Progenitor cell of endocrine pancreas (in vitro differentiated cells): ENCODE data around the gene VIPAS39. TPM values are rescaled to one million over a fixed set of nuclear protein-coding genes. Genes with fewer than 3 reads are reported as not detected.

Experiments
- DNase-seq: peaks from one replicate; pipeline ENCODE4 v3.0.0; 2021; ENCODE audit warnings: low spot score; ENCODE audit not compliant: unreplicated experiment
- H3K27ac Mint-ChIP-seq: 2 replicates; pipeline ENCODE4 v1.8.0; 2021; ENCODE audit warnings: mild to moderate bottlenecking, moderate library complexity, mixed read lengths
- H3K27me3 Mint-ChIP-seq: 2 replicates; pipeline ENCODE4 v1.8.0; 2021; ENCODE audit warnings: mixed read lengths
- H3K36me3 Mint-ChIP-seq: 2 replicates; pipeline ENCODE4 v1.8.0; 2022; ENCODE audit warnings: mixed read lengths; ENCODE audit not compliant: insufficient read depth
- H3K4me1 Mint-ChIP-seq: 2 replicates; pipeline ENCODE4 v1.8.0; 2021; ENCODE audit warnings: low read depth, mixed read lengths
- H3K4me3 Mint-ChIP-seq: 2 replicates; pipeline ENCODE4 v1.8.0; 2021; ENCODE audit warnings: low read depth, mild to moderate bottlenecking, moderate library complexity, mixed read lengths
- H3K9me3 Mint-ChIP-seq: 2 replicates; pipeline ENCODE4 v1.8.0; 2021; ENCODE audit warnings: low read depth, mixed read lengths
- total RNA-seq: library from RNA; stranded (reverse); gene quantifications from 2 replicates; pipeline ENCODE4 v1.2.1, GENCODE V29; 2021
- TF ChIP-seq, protein P1 (sequence below): fragments of 200-600 bp; sonication (generic); IDR thresholded peaks from one replicate; pipeline ENCODE4 v1.5.0; 2021; ENCODE audit warnings: antibody characterized with exemption, mild to moderate bottlenecking; ENCODE audit not compliant: unreplicated experiment

VIPAS39 gene
- total RNA-seq, 1 donor from 2014 or later = 30.7 TPM

DNA sequence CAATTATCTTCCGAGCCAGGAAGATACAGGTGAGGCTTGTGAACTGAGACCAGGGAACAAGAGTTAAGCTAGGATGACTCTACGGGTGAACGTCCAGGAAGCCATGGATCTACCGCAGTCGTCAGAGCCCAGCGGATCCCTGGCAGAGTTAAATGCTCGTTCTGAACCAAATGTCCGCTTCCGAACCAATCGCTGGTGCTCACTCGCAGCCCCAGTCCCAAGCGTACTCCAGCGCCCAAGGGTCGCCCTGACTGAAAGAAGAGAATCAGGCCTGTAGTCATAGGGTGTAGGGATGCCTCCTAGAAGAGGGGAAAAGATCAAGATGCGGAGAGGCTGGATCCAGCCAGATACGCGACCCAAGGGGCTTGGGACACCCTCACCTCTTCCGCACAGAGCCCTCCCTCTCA lies 283 bp downstream of the VIPAS39 start:
- Mint-ChIP-seq H3K4me1 (peaks cover 25% of the 10 kb centered on the region), H3K27me3 (no peaks in the 10 kb centered on the region), H3K9me3 (no peaks in the 10 kb centered on the region), H3K27ac (peak overlapping the region; percentile 100), H3K36me3 (peaks cover 21% of the 10 kb centered on the region), H3K4me3 (peak overlapping the region; percentile 100)
- no peak for DNase-seq
- TF ChIP-seq, protein P1, sequence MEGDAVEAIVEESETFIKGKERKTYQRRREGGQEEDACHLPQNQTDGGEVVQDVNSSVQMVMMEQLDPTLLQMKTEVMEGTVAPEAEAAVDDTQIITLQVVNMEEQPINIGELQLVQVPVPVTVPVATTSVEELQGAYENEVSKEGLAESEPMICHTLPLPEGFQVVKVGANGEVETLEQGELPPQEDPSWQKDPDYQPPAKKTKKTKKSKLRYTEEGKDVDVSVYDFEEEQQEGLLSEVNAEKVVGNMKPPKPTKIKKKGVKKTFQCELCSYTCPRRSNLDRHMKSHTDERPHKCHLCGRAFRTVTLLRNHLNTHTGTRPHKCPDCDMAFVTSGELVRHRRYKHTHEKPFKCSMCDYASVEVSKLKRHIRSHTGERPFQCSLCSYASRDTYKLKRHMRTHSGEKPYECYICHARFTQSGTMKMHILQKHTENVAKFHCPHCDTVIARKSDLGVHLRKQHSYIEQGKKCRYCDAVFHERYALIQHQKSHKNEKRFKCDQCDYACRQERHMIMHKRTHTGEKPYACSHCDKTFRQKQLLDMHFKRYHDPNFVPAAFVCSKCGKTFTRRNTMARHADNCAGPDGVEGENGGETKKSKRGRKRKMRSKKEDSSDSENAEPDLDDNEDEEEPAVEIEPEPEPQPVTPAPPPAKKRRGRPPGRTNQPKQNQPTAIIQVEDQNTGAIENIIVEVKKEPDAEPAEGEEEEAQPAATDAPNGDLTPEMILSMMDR = no peak

DNA sequence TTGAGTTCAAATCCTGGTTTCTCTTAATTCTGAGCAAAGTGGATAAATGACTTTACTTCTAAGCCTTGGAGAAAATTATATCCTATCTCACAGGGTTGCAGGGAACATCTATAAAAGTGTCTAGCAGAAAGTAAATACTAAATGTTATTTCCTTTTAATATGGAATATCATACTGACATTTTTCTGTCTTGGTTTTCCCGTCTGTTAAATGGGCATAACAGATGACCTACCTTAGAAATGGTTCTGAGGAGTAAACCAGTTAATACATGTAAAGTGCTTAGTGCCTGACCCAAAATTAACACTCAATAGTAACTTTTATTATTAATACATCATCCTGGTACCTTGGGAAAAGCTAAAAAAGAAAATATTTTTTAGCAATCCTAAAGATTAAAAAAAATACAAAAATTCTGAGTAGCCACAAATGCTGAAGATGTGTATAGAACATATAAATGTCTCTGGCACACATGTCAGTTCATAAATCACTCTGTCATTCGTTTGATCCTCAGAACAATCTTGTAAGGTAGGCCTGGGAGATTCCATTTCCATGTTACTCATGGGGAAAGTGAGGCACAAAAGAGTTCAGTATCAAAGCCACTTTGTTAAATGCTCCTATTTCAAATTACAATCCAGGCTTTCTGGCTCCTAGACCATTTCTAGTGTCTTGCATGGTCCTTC lies 1.3 kb downstream of the VIPAS39 start:
- peak overlapping the region; percentile 100 for H3K4me3 Mint-ChIP-seq
- H3K9me3 Mint-ChIP-seq = no peaks in the 10 kb centered on the region
- TF ChIP-seq, protein P1 = no peak

GRCh38 chr14:77442196-77442595 lies 15.2 kb downstream of the VIPAS39 start:
- no peak overlapping the region for H3K4me3 Mint-ChIP-seq
- peaks cover 18% of the 10 kb centered on the region for H3K36me3 Mint-ChIP-seq
- no peaks in the 10 kb centered on the region for H3K9me3 Mint-ChIP-seq
- no peaks in the 10 kb centered on the region for H3K27me3 Mint-ChIP-seq
- TF ChIP-seq, protein P1 = no peak
- H3K4me1 Mint-ChIP-seq = no peaks in the 10 kb centered on the region
- DNase-seq = no peak
- H3K27ac Mint-ChIP-seq = no peak overlapping the region

More for the DNA sequence above, 1.3 kb downstream of the VIPAS39 start:
- Mint-ChIP-seq H3K27ac (no peak overlapping the region), H3K27me3 (no peaks in the 10 kb centered on the region), H3K36me3 (peaks cover 17% of the 10 kb centered on the region), H3K4me1 (peaks cover 25% of the 10 kb centered on the region)
- DNase-seq = no peak

- DNase-seq = no peak
- Mint-ChIP-seq H3K9me3 (no peaks in the 10 kb centered on the region), H3K27me3 (no peaks in the 10 kb centered on the region), H3K4me1 (no peaks in the 10 kb centered on the region), H3K27ac (no peak overlapping the region), H3K4me3 (no peak overlapping the region), H3K36me3 (peaks cover 24% of the 10 kb centered on the region)
- TF ChIP-seq, protein P1 = no peak
Observed at GRCh38 chr14:77439861-77440260, 17.5 kb downstream of the VIPAS39 start.

DNA sequence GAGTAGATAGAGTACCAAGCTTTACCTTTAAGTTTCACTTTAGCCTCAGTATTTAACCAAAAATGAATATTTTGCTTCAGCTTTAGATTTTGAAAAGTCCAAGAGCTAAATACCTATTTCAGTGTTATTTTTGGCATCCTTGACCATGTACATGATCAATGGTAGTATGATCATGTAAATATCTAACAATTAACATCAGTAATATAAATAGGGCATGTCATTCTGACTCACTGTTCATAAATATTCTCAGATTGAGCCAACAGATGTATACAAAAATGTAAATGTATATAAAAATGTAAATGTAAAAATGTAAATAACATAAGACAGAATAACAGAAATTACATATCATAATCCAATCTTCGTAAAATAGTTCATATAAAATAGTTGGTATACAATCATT lies 18.8 kb downstream of the VIPAS39 start:
- Mint-ChIP-seq H3K9me3 (no peaks in the 10 kb centered on the region), H3K36me3 (peaks cover 25% of the 10 kb centered on the region), H3K27ac (no peak overlapping the region), H3K4me3 (no peak overlapping the region), H3K4me1 (no peaks in the 10 kb centered on the region), H3K27me3 (no peaks in the 10 kb centered on the region)
- no peak for DNase-seq
- TF ChIP-seq, protein P1 = no peak
